ENCODE measurements around the gene SGTA.

Gene SGTA

DNA sequence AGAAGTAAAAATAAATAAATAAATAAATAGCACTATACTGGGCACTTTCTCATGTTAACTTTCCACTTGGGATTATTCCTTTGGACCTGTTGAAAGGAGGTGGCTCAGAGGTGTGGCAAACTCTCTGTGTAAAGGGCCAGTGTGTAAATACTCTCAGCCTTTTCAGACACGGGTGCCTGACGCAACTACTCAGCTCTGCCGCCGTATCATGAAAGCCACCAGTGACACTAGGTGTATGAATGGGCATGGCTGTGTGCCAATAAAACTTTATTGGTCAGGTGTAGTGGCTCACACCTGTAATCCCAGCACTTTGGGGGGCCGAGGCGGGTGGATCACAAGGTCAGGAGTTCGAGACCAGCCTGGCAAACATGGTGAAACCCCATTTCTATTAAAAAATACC lies 23.1 kb downstream of the SGTA start:
- DNase-seq: no peak
- intact Hi-C loops (cut with DNase I): no loop called here

DNA sequence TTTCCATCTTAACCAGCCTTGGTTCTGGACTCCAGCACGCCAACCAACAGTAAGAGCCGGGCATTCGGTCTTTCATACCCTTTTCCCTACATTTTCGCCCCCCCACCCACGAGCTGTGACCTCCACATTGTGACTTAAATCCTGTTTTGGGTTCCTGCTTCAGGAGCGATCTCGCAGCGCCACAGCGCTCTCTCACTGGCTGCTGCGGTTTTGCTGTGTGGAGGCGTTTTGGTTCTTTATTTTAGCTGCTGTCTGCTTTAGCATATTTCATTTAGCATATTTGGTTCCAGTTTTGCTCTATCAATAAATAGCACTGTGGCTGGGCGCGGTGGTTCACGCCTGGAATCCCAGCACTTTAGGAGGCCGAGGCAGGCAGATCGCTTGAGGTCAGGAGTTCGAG lies 23.7 kb downstream of the SGTA start:
- intact Hi-C loops (cut with DNase I): no loop called here
- no peak for DNase-seq

DNA sequence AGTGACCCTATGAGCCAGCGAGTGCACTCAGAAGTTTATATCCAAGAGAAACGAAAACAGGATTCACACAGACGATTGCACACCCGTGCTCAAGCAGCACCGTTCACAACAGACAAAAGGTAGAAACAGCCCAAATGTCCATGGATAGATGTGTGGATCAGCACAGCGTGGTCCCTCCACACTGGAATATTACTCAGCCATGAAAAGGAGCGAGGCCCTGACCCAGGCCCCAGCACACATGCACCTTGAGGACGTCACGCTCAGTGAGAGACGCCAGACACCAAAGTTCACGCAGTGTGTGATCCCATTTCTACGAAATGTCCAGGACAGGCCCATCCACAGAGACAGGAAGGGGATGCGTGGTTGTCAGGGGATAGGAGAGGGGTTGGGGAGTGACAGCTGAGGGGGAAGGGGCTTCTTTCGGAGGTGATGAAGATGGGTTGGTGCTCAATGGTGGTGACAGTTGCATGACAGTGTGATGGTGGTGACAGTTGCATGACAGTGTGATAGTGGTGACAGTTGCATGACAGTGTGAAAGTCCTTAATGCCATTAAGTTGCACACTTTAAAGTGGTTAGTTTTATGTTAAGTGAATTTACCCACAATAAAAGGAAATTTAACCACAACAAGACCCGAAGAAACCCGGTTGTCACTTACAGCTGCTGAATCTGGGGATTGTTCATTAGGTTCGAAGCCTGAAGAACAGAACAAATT lies 24.3 kb downstream of the SGTA start:
- no peak for DNase-seq
- intact Hi-C loops (cut with DNase I): no loop called here

DNA sequence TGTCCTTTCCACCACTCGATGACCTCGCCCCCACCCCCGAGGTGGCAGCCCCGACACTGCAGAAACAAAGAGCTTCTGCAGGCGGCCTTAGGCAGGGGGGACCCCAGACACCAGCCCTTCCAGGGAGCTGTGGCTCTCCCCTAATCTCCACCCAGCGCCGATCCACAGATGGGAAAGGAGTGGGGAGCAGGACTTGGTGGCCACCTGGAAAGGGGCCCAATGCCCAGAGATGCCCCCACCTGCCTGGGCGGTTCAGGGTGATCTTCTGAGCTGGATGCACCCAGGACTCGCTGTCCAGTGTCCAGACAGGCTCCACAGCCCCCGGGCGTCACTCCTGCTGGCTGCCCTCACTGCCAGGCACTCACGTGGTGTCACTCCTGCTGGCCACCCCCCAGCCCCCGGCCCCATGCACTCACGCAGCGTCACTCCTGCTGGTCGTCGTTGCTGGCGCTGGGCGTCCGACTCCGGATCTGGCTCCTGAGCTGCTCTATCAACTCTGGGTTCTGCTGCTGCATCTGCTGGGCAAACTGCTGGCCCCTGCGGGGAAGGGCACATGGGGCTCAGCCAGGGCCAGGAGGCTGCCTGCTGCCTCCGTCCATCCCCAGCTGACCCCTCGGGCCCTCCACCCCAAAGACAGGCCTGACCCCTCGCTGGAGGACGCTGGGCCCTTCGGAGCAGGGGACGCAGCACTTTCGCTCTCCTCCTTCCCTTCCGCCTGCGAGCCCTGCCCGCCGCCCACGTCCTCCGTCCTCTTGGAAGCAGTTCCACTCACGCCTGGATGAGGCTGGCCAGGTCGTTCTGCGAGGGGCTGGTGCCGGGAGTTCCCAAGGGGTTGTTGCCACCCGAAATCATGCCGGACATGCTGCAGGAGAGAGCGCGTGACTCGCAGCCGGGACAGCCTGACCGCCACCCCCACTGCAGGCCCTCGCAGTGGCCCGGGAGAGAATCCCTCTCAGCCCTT lies 25.9 kb downstream of the SGTA start:
- intact Hi-C loops (cut with DNase I): no loop called here
- no peak for DNase-seq

DNA sequence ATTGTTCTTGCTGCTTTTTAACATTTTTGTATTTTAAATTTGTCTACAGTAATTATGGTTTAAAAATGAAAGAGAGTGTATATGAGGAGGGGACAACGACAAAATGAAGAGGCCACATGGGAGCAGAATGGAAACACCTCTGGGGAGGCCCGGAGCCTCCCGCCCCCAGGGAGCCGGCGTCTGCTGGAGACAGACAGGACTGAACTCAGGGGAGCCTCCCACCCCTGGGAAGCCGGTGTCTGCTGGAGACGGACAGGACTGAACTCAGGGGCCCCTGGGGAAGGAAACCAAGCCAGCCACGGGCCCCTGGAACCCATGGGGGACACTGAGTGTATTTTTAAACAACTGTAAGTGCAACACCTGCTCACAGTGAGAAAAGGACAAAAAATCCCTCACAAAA lies 26.6 kb downstream of the SGTA start:
- no peak for DNase-seq
- intact Hi-C loops (cut with DNase I): no loop called here

DNA sequence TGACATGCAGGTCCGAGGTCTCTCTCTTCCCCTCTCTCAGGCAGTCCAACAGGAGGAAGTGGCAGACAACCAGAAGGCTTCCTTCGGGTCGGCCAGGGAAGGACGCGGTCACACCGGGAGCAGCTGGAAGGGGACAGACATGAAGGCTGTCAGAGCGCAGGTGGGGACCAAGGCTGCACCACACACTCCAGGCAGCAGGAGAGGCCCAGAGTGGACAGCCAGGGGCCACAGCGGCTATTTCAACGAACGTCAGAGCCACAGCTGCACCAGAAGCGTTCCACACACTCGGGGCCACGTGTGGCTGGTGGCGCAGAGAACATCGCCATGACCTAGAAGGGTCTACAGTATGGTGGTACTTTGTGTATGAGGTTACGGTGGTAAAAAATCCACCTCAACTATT lies 27.3 kb downstream of the SGTA start:
- intact Hi-C loops (cut with DNase I): no loop called here
- DNase-seq: no peak

DNA sequence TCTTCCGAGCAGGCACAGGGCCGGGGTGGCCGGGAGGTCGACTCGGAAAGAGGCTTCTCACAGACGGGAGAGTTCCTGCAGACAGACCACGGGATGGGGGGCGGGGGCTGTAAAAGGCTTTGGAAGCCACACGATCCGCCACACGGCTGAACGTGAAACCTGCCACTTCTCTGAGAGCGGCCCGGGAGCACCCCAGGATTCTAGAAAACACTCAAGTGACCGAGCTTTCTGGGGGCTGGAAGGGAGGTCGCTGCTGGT lies 27.7 kb downstream of the SGTA start:
- intact Hi-C loops (cut with DNase I): no loop called here

DNA sequence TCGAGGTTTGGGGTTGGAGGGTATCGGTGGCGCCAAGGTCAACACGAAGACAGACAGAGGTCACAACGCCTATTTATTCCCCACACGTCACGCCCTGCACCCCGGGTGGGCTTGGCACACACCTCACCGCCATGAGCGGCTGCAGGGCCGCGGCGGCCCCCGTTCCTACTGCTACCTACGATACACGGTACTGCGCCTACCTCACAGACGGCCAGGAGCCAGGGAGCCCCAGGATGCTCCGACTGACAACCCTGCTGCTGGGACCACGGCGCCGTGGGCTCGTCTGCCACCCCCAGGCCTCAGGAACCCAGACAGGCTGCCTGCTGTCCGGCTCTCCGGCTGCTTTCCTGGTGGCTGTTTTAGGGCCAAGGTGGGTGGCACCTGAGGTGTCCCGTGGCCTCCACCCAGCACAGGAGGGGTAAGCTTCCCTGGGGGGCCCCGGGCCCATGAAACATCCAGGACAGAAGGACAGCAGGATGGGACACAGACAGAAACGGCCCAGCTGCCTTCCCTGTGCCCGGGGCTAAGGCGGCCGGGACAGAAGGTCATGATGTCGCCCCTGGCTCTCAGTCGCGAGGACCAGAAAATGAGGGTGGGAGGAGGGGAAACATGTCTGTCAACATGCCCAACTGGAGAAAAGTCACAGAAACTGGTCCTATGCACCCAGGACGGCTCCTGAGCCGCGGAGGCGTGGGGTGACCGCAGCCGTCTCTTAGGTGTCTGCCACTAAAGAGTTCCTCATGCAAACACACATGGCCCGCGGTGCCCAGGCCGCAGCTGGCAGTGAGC lies 28.2 kb downstream of the SGTA start:
- DNase-seq: no peak
- intact Hi-C loops (cut with DNase I): no loop called here

More for the DNA sequence above, 27.7 kb downstream of the SGTA start:
- no peak for DNase-seq

DNA sequence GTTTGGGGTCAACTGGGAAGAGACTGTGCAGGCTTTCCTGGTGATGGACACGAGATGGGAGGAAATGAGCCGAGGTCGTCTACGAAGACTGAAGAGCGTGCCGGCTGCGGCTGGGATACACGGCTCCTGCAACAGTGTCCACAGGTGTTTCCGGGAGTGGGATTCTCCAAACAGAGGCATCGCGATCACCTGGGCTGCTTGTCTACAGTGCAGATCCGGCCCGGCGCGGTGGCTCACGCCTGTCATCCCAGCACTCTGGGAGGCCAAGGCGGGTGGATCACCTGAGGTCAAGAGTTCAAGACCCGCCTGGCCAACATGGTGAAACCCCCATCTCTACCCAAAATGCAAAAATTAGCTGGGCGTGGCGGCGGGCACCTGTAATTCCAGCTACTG lies 31.6 kb downstream of the SGTA start:
- no peak for DNase-seq
- intact Hi-C loops (cut with DNase I): no loop called here

DNA sequence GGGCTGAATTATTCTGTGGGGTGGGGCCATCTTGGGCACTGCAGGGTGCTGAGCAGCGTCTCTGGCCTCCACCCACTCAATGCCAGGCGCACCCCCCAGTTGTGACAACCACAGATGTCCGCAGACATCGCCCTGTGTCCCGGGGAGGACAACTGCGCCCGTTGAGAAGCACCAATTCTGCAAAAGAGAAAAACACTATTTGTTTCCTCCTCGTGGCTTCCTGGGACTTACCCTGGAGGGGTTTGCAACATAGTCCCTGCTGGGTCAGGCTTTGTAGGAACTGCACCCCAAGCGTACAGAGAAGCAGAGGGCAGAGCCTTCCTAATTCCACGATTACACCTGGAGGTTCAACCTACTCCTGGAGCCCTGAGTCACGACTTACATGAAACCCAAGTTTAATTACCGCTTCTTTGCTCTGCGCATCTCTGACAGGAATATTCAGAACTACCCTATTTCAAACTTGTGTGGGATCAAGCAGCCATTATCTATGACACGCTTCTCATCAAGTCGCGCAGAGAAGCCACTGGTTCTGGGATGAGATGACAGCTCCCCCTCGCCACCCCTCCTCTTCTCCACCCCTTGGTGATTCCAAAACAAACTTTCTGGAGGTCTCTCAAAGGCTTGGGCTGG lies 32.1 kb downstream of the SGTA start:
- intact Hi-C loops (cut with DNase I): no loop called here
- peak in 29 of 42 donors; percentile 14 to 79 (median 45) for DNase-seq

DNA sequence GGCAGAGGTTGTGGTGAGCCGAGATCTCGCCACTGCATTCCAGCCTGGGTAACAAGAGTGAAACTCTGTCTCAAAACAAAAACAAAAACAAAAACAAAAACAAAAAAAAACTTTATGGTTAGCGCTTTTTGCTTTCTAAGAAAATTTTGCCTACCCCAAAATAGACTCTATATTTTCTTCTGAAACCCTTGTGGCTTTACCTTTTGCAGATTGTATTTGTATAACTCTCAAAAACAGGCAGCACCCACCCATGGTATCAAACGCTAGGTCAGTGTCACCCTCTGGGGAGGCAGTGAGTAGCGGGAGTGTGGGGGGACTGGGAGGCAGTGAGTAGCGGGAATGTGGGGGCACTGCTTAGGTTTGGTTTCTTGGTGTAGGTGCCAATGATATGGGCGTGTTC lies 35.7 kb downstream of the SGTA start:
- no peak for DNase-seq
- intact Hi-C loops (cut with DNase I): no loop called here

DNA sequence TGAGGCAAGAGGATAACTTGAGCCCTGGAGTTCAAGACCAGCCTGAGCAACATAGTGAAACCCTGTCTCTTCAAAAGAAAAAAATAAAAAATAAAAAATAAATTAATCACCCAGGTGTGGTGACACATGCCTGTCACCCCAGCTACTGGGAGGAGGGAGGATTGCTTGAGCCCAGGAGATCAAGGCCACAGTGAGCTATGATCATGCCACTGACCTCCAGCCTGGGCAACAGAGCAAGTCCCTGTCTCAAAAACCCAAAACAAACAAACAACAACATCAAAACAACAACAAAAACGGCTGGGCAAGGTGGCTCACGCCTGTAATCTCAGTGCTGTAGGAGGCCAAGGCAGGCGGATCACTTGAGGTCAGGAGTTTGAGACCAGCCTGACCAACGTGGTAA lies 39.0 kb downstream of the SGTA start:
- intact Hi-C loops (cut with DNase I): loop anchor here (5.0 kb wide), 2 partner anchors 42 to 92 kb away; partner anchors contain the start of gene GNG7
- DNase-seq: no peak

DNA sequence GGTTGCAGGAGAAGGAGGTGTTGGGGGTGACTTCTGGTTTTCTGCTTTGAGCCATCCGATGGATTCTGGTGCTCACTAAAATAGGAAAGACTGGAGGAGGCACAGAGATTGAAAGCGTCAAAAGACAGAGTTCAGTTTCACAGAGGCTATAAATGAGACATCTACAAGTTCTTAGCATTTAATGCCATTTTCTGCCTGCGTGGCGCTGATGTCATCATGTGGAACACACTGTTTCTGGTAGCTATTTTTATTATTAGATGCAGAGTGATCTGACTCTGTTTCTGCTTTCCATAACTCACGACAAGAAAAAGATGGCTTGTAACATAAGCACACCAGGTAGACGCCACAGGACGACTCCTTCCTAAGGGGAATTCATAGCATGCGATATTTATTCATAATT lies 40.0 kb downstream of the SGTA start:
- peak in 34 of 42 donors; percentile 20 to 84 (median 62) for DNase-seq
- intact Hi-C loops (cut with DNase I): loop anchor here (5.0 kb wide), 2 partner anchors 41 to 91 kb away; partner anchors contain the start of gene GNG7

DNA sequence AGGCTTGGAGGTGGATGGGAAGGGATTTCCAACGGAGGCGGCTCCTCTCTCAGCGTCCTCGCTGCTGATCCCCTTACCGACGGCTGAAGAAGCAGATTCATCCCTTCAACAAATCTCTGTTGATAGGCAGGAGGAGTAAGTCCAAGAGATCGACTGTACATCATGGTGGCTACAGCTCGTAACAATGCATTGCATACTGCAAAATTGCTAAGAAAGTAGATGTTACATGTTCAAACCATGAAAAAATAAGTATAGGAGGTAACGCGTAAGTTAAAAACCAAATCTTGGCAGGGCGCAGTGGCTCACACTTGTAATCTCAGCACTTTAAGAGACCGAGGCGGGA lies 42.8 kb downstream of the SGTA start:
- no peak for DNase-seq
- intact Hi-C loops (cut with DNase I): loop anchor here (5.0 kb wide), 2 partner anchors 38 to 88 kb away; partner anchors contain the start of gene GNG7

DNA sequence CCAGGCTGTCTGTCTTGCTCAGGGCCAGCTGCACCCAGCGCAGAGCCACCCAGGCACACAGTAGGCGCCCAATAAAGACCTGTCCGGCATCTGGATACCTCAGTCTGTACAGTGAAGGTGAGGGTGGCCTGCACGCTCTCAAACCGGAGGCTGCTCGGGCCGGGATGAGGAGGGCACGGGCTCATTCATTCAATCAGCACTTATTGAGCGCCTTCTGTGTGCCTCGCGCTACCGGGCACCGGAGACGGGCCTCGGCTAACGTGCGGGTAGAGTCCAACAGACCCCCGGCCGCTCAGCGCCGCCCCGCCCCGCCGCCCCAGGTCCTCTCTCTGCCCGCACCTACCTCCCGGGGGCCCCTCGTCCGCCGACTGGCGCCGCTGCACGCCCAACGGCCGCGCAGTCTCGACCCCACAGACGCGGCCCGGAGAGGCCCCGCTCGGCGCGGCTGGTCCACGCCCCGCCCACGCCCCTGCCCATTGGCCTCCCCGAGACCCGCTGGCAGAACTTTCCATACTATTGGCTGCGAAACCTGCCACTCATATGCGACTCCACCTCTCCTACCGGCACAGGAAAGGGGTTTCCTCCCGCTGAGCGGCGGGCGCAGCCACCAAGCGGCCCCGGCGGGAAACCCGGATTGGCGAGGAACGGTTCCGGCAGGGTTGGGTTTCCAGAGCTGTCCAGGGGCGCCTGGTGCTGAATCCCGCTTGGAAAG lies 43.3 kb downstream of the SGTA start, which contains the start of gene SLC39A3:
TSS of gene SLC39A3 (minus strand) at position 416 of the 712 bp plus-strand sequence. CDS start 2,760 bp downstream, outside the sequence.
- peak; percentile 97 to 100 (median 99) for DNase-seq
- intact Hi-C loops (cut with DNase I): loop anchor here (5.0 kb wide), 2 partner anchors 37 to 87 kb away; partner anchors contain the start of gene GNG7

DNA sequence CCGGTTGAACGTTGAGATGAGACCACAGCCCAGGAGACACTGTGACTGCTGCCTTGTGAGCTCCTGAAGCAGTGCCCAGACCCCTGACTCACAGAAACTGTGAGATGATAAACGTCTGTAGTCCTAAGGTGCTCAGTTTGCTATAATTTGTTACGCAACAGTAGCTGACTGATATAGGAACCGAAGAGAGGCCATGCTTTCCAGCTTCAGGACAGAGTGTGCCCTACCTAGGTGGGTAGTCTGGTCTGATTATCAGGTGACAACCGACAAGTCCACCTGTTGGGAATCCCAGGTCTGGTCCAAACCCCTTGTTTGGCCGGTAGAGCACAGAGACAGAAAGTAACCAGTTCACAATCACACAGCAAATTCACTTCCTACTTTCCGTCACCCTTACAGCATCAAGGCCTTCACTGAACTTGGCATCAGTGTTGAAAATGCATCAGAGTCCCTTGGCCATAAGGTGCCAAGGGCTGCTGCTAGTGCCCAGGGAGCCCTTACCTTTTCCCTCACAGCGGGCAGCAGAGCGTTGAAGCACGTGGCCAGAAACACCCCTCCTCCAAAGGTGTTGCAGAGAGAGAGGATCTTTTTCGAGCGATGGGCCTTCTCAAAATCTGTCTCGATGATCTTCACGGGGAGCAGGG lies 46.4 kb downstream of the SGTA start:
- intact Hi-C loops (cut with DNase I): no loop called here
- DNase-seq: no peak

DNA sequence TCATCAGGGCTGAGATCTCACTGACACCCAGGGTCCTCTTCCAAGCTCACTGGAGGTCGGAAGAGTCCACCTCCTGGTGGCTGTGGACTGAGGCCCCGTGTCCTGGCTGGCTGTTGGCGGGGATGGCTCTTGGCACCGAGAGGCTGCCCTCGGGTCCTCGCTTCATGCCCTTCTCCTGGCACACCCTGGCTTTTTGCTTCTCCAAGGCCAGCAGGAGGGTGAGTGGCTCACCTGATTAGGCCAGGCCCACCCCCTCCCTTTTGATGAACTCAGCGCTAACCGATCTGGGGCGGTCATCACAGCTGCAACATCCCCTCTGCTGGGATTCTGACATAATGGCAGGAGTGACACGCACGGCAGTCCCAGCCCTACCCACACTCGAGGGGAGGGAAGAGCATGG lies 47.7 kb downstream of the SGTA start:
- DNase-seq: no peak
- intact Hi-C loops (cut with DNase I): no loop called here

Measured in head of caudate nucleus (tissue), 42 donors.